SK-N-SH (cell line): Measurements from ENCODE around the gene NRIP3. TPM values are rescaled to one million over a fixed set of nuclear protein-coding genes. Genes with fewer than 3 reads are reported as not detected.

Source experiments
- polyA plus RNA-seq, 3 experiments: library from polyadenylated mRNA; depleted of rRNA; stranded (reverse); fragments of >200 nt; gene quantifications; 2 replicates each; pipeline ENCODE4 v1.2.3, GENCODE V29; 2012
- small RNA-seq, 7 experiments: library from RNA; depleted of rRNA; stranded (forward); fragments of <200 nt; gene quantifications; one replicate each; pipeline ENCODE3, GENCODE V24; 2012

The NRIP3 gene
- polyA plus RNA-seq, 1 of the 3 experiments (the other 2 are of a cell fraction) = 2.1 TPM

Small RNA genes lying within 50 kb of the gene (small RNA-seq; reads per million reads assigned to genes)
- gene RF00019 = 0 reads per million in 7 experiments

Other genes starting within 250 kb of the NRIP3 start
- gene AKIP1, start 92.8 kb downstream of the NRIP3 start, polyA plus RNA-seq (2012; rRNA removed) = 47.9 and 55.3 TPM in 2 replicates
- gene C11orf16, start 71.1 kb downstream of the NRIP3 start, polyA plus RNA-seq (2012; rRNA removed) = not detected in 2 replicates
- gene ASCL3, start 61.0 kb downstream of the NRIP3 start, polyA plus RNA-seq (2012; rRNA removed) = not detected in 2 replicates
- gene TMEM9B, start 39.6 kb downstream of the NRIP3 start, polyA plus RNA-seq (2012; rRNA removed) = 21.8 and 29.3 TPM in 2 replicates
- gene SCUBE2, start 87.6 kb upstream of the NRIP3 start, polyA plus RNA-seq (2012; rRNA removed) = 0.70 and 0.76 TPM in 2 replicates